B cell (primary cell): ENCODE measurements around the gene HIPK4. TPM values are rescaled to one million over a fixed set of nuclear protein-coding genes. Genes with fewer than 3 reads are reported as not detected.

Source experiments
- ATAC-seq: fragments of 200-7000 bp; cut with Tn5 transposase; one replicate; pipeline ENCODE4 v1.10.0; 2021; ENCODE audit warnings: low read depth, mild to moderate bottlenecking, moderate number of reproducible peaks, moderate library complexity
- CTCF ChIA-PET: fragments of 350-600 bp; sonication (Branson Sonifier 250); formaldehyde crosslinking; loops from one replicate; lab custom pipeline; 2021; ENCODE audit warnings: antibody characterized with exemption, inconsistent platforms; lab: Charles Lee
- POLR2A ChIA-PET: fragments of 350-600 bp; sonication (Branson Sonifier 250); formaldehyde crosslinking; loops from one replicate; lab custom pipeline; 2021; ENCODE audit warnings: antibody characterized with exemption; lab: Charles Lee
- DNase-seq: peaks from one replicate; pipeline ENCODE4 v3.0.0; 2013
- H2AFZ ChIP-seq: 2 replicates; pipeline ENCODE4 v1.6.1; 2012; ENCODE audit warnings: mild to moderate bottlenecking, low read depth, low read length; ENCODE audit not compliant: insufficient read depth, poor library complexity, severe bottlenecking
- H3K27ac ChIP-seq, 2 donors: 1 replicate in 1 of 2; 2 replicates in 1 of 2; pipeline ENCODE4 v1.5.1; 2012 to 2013; ENCODE audit warnings: low read length in 2 of 2, mild to moderate bottlenecking in 2 of 2, moderate library complexity in 1 of 2
- H3K27me3 ChIP-seq, 4 experiments: fragments of 200-600 bp in 1 of 4; sonication (generic) in 1 of 4; replicated peaks in 1 of 4; 1 replicate in 2 of 4; 2 replicates in 2 of 4; pipeline versions ENCODE4 v1.6.1 to v1.7.0; 2013 to 2016; ENCODE audit warnings: low read length in 3 of 4, mild to moderate bottlenecking in 2 of 4, mixed read lengths in 1 of 4, moderate library complexity in 1 of 4; ENCODE audit not compliant: insufficient read depth in 4 of 4, control insufficient read depth in 3 of 4; ENCODE audit errors: control extremely low read depth in 1 of 4
- H3K36me3 ChIP-seq, 2 experiments: replicated peaks in 1 of 2; 1 replicate in 1 of 2; 2 replicates in 1 of 2; pipeline versions ENCODE4 v1.6.1 to v1.7.1; 2013; ENCODE audit warnings: low read length in 1 of 2; ENCODE audit not compliant: insufficient read depth in 2 of 2, control insufficient read depth in 1 of 2; ENCODE audit errors: control extremely low read depth in 1 of 2, extremely low read depth in 1 of 2
- H3K4me1 ChIP-seq, 2 donors: fragments of 200-600 bp in 1 of 2; sonication (generic) in 1 of 2; 1 replicate in 1 of 2; 2 replicates in 1 of 2; pipeline versions ENCODE4 v1.5.1 to v1.6.1; 2013 to 2017; ENCODE audit warnings: low read length in 2 of 2; ENCODE audit not compliant: control insufficient read depth in 2 of 2, insufficient read depth in 2 of 2
- H3K4me2 ChIP-seq: replicated peaks from 2 replicates; pipeline ENCODE3; 2012; ENCODE audit warnings: mild to moderate bottlenecking, low read depth, low read length; ENCODE audit not compliant: poor library complexity, severe bottlenecking
- H3K4me3 ChIP-seq, 5 experiments: fragments of 200-600 bp in 1 of 5; sonication (generic) in 1 of 5; 1 replicate in 3 of 5; 2 replicates in 2 of 5; pipeline versions ENCODE4 v1.5.1 to v1.7.0; 2011 to 2016; ENCODE audit warnings: low read length in 4 of 5, mild to moderate bottlenecking in 4 of 5, low read depth in 2 of 5, control low read depth in 1 of 5, moderate library complexity in 1 of 5; ENCODE audit not compliant: insufficient read depth in 1 of 5; ENCODE audit errors: control extremely low read depth in 1 of 5, extremely low read depth in 1 of 5
- H3K79me2 ChIP-seq: fragments of 200-600 bp; sonication (generic); one replicate; pipeline ENCODE4 v1.6.0; 2016; ENCODE audit warnings: low read length; ENCODE audit not compliant: control insufficient read depth, insufficient read depth
- H3K9ac ChIP-seq: fragments of 200-600 bp; sonication (generic); 2 replicates; pipeline ENCODE4 v1.6.1; 2017; ENCODE audit warnings: mild to moderate bottlenecking, low read length, moderate library complexity
- H3K9me3 ChIP-seq, 3 donors: one replicate each; pipeline versions ENCODE4 v1.6.1 to v1.7.1; 2013; ENCODE audit warnings: low read length in 2 of 3; ENCODE audit not compliant: control insufficient read depth in 2 of 3, insufficient read depth in 1 of 3; ENCODE audit errors: control extremely low read depth in 1 of 3
- H4K20me1 ChIP-seq: 2 replicates; pipeline ENCODE4 v1.6.0; 2012; ENCODE audit warnings: mild to moderate bottlenecking, low read length; ENCODE audit not compliant: insufficient read depth, control insufficient read depth, poor library complexity, severe bottlenecking
- H3K27ac Mint-ChIP-seq: one replicate; pipeline ENCODE4 v1.8.0; 2021; ENCODE audit warnings: mixed read lengths
- H3K27me3 Mint-ChIP-seq: one replicate; pipeline ENCODE4 v1.8.0; 2021; ENCODE audit warnings: mixed read lengths
- H3K4me1 Mint-ChIP-seq: one replicate; pipeline ENCODE4 v1.8.0; 2021; ENCODE audit warnings: mixed read lengths
- H3K4me3 Mint-ChIP-seq: one replicate; pipeline ENCODE4 v1.8.0; 2021; ENCODE audit warnings: mixed read lengths
- H3K9me3 Mint-ChIP-seq: one replicate; pipeline ENCODE4 v1.8.0; 2022; ENCODE audit warnings: mixed read lengths; ENCODE audit not compliant: insufficient read depth
- EZH2 ChIP-seq: IDR thresholded peaks from 2 replicates; pipeline ENCODE4 v1.6.1; 2012; ENCODE audit warnings: borderline replicate concordance, low read depth, mild to moderate bottlenecking, moderate library complexity, low read length; ENCODE audit not compliant: insufficient read depth, poor library complexity, severe bottlenecking
- WGBS: methylation state at CpG from one replicate; pipeline ENCODE4 v1.1.5; 2013; ENCODE audit warnings: missing lambda C conversion rate; ENCODE audit not compliant: insufficient coverage; 5-methylcytosine and 5-hydroxymethylcytosine counted together
- intact Hi-C: fragments of 100-400 bp; cut with micrococcal nuclease; formaldehyde crosslinking; loops from one replicate; pipeline ENCODE4 v1.10.0; 2022
- polyA plus RNA-seq: library from polyadenylated mRNA; depleted of rRNA; stranded (reverse); fragments of >200 nt; gene quantifications from 2 replicates; pipeline ENCODE4 v1.2.3, GENCODE V29; 2012
- total RNA-seq, 2 donors: library from RNA; stranded (reverse); fragments of 120-200 nt in 1 of 2; gene quantifications; 1 replicate in 1 of 2; 2 replicates in 1 of 2; pipeline versions ENCODE4 v1.2.3 to v1.2.4, GENCODE V29; 2013 to 2022
- TF ChIP-seq, protein P1 (sequence below): fragments of 200-600 bp; IDR thresholded peaks from one replicate; pipeline ENCODE4 v1.8.0; 2022; ENCODE audit warnings: antibody characterized with exemption, mild to moderate bottlenecking

HIPK4 gene
- total and polyA plus RNA-seq, 2 donors (not counting 1 experiment from before 2014, with no cell fraction given) = 0.04 to 0.20 TPM

DNA sequence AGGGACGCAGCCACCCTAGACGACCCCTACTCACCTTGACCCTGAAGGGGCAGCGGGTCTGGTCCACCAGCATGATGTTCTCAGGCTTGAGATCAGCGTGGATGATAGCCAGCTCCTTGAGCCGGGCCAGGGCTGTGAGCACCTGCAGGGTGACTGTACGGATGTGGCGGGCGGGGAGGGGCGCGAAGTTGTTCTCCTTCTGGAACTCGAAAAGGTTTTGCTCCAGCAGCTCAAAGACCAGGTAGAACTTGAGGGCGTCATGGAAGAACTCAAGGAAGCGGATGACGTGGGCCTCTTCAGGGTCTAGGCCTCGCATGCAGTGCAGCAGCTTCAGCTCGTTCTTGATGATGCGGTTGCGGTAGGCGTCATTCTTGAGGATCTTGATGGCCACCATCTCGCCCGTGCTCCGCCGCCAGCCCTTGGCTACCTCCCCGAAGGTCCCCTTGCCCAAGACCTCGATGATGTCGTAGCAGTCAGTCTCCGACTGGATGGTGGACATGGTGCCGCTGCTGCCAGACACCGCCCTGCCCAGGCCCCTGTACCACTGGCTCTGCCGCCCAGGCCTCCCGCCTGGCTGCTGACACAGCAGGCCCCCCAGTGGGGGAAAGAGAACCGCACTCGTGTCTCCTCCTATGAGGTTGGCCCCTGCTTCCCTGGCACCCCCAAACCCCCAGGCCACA, 437 bp downstream of the HIPK4 start:
- ChIA-PET POLR2A (no interaction called here), CTCF (no interaction called here)
- H3K4me2 ChIP-seq = no peak overlapping the region
- no peaks in the 10 kb centered on the region for H4K20me1 ChIP-seq
- H3K9ac ChIP-seq = no peak overlapping the region
- DNase-seq = no peak
- no peaks in the 10 kb centered on the region for H3K79me2 ChIP-seq
- H3K4me3 ChIP-seq = no peak overlapping the region
- intact Hi-C loops = no loop called here
- H3K27me3 ChIP-seq = peaks cover 0 to 3% (median 0%) of the 10 kb centered on the region in 4 experiments
- no peak for ATAC-seq
- no peaks in the 10 kb centered on the region for H3K9me3 ChIP-seq
- Mint-ChIP-seq H3K4me1 (no peaks in the 10 kb centered on the region), H3K27ac (no peak overlapping the region), H3K9me3 (no peaks in the 10 kb centered on the region), H3K4me3 (no peak overlapping the region), H3K27me3 (no peaks in the 10 kb centered on the region)
- TF ChIP-seq EZH2 = no peak
- TF ChIP-seq, protein P1, sequence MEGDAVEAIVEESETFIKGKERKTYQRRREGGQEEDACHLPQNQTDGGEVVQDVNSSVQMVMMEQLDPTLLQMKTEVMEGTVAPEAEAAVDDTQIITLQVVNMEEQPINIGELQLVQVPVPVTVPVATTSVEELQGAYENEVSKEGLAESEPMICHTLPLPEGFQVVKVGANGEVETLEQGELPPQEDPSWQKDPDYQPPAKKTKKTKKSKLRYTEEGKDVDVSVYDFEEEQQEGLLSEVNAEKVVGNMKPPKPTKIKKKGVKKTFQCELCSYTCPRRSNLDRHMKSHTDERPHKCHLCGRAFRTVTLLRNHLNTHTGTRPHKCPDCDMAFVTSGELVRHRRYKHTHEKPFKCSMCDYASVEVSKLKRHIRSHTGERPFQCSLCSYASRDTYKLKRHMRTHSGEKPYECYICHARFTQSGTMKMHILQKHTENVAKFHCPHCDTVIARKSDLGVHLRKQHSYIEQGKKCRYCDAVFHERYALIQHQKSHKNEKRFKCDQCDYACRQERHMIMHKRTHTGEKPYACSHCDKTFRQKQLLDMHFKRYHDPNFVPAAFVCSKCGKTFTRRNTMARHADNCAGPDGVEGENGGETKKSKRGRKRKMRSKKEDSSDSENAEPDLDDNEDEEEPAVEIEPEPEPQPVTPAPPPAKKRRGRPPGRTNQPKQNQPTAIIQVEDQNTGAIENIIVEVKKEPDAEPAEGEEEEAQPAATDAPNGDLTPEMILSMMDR = no peak
- H2AFZ ChIP-seq = no peak overlapping the region
- no peaks in the 10 kb centered on the region for H3K4me1 ChIP-seq
- 96% methylated on average over 33 of the region's 33 CpGs for WGBS
- H3K27ac ChIP-seq = no peak overlapping the region
- H3K36me3 ChIP-seq = no peaks in the 10 kb centered on the region

DNA sequence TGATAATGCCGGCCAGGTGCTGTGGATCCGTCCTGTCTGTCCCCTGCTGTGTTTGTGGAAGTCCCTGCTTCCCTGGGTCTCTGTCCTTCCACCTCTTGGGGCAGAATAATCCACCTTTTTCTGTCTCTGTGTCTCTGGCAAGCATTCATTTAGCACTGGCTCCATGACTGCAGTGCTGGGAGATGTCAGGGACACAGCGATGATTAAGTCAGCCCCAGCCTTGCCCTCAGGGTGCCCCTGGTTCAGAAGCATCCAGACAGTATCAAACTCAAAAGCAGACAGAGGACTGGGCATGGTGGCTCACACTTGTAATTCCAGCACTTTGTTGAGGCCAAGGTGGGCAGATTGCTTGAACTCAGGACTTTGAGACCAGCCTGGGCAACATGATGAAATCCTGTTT, 1.5 kb downstream of the HIPK4 start:
- no peaks in the 10 kb centered on the region for H3K4me1 Mint-ChIP-seq
- intact Hi-C loops = no loop called here

More for the DNA sequence above, 1.5 kb downstream of the HIPK4 start:
- CTCF ChIA-PET = no interaction called here
- ATAC-seq (no peak), DNase-seq (no peak)
- no peak overlapping the region for H3K4me3 Mint-ChIP-seq
- Histone ChIP-seq H3K4me3 (no peak overlapping the region), H2AFZ (no peak overlapping the region), H3K36me3 (no peaks in the 10 kb centered on the region), H3K9ac (no peak overlapping the region), H3K9me3 (no peaks in the 10 kb centered on the region), H3K79me2 (no peaks in the 10 kb centered on the region), H4K20me1 (no peaks in the 10 kb centered on the region), H3K27me3 (peaks cover 0 to 3% (median 0%) of the 10 kb centered on the region in 4 experiments), H3K4me1 (no peaks in the 10 kb centered on the region), H3K27ac (no peak overlapping the region), H3K4me2 (no peak overlapping the region)
- H3K9me3 Mint-ChIP-seq = no peaks in the 10 kb centered on the region
- H3K27me3 Mint-ChIP-seq = no peaks in the 10 kb centered on the region
- POLR2A ChIA-PET = no interaction called here
- no peak overlapping the region for H3K27ac Mint-ChIP-seq
- TF ChIP-seq, protein P1 = no peak
- TF ChIP-seq EZH2 = no peak
- 83% methylated on average over 3 of the region's 3 CpGs for WGBS
